ENCODE data around the gene ZNF282. TPM values are rescaled to one million over a fixed set of nuclear protein-coding genes. Genes with fewer than 3 reads are reported as not detected.
"Not testable (repeated sequence)": the region's sequence is repeated elsewhere in the genome, so short reads cannot be mapped to it uniquely, and the experiment has no call there.

Gene ZNF282
- total RNA-seq, 1 donor, result 15.5 TPM

DNA sequence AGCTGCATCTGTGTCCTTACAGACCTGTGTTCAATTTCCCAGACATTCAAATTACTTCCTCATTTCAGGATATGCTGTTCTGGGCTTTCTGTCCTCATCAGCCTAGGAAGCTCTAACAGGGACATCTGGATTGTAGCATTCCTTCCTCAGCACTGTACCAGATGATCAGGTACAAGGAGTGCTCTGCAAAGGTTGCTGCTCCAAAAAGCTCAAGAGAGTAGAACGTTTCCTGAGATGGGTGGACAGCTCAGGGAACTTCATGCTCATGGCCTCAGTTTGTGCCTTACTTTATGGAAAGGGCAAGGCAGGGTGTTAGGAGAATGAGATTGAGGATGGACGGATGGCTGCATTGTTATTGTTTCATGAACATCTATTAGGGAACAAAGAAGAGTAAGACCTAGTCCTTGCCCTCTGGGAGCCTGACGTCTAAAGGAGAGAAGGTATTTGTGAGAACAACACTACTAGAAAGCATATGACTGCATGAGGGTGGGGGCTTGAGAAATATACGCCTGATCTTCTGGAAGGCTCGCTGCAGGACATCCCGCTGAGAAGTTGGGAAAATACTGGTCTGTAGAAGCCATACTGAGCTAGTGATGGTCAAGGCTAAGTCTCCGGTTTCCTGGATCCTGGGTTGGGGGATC, 33.6 kb downstream of the ZNF282 start:
- DNase-seq (ENCODE audit: low read depth), result no peak

DNA sequence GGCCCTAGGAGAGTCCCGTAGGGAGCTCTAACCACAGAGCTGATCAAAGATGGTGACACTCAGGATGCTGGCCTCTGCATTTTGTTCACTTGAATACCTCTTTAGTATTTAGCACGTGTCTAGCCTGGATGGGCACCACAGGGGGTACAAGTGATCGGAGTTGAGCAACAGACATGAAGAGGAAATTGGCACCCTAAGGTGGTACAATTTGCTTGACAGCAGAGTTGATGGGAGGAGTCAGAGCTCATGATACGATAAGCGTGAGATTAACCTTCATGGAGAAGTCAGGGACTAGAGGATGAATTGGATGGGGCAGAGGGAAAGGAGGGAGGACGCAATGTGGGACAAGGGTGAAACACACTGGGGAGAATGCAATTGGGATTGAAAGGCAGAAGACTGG, 34.2 kb downstream of the ZNF282 start:
- H3K4me3 ChIP-seq (ENCODE audit: low read depth, low read length), result no peak overlapping the region
- TF ChIP-seq, protein P1, sequence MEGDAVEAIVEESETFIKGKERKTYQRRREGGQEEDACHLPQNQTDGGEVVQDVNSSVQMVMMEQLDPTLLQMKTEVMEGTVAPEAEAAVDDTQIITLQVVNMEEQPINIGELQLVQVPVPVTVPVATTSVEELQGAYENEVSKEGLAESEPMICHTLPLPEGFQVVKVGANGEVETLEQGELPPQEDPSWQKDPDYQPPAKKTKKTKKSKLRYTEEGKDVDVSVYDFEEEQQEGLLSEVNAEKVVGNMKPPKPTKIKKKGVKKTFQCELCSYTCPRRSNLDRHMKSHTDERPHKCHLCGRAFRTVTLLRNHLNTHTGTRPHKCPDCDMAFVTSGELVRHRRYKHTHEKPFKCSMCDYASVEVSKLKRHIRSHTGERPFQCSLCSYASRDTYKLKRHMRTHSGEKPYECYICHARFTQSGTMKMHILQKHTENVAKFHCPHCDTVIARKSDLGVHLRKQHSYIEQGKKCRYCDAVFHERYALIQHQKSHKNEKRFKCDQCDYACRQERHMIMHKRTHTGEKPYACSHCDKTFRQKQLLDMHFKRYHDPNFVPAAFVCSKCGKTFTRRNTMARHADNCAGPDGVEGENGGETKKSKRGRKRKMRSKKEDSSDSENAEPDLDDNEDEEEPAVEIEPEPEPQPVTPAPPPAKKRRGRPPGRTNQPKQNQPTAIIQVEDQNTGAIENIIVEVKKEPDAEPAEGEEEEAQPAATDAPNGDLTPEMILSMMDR (IDR thresholded peaks at IDR 0.05; ENCODE audit: insufficient read depth, low read length), result no peak
- DNase-seq (ENCODE audit: low read depth), result no peak

More for the DNA sequence above, 33.6 kb downstream of the ZNF282 start:
- no peak overlapping the region for H3K4me3 ChIP-seq (ENCODE audit: low read depth, low read length)
- TF ChIP-seq, protein P1 (IDR thresholded peaks at IDR 0.05; ENCODE audit: insufficient read depth, low read length), result no peak

DNA sequence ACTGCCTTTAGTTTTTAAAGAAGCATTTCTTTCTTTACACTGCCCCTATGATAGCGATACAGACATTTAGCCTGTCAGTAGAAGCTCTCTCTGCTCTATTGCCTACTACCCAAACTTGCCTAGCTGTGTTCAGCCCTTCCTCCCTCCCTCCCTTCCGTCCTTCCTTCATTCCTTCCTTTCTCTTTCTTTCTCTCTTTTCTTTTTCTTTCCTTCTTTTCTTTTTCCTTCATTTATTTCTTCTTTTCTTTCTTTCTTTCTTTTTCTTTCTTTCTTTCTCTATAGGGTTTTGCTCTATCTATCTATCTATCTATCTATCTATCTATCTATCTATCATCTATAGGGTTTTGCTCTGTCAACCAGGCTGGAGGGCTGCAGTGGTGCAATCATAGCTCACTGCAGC, 37.0 kb downstream of the ZNF282 start:
- no peak overlapping the region for H3K4me3 ChIP-seq (ENCODE audit: low read depth, low read length)
- TF ChIP-seq, protein P1 (IDR thresholded peaks at IDR 0.05; ENCODE audit: insufficient read depth, low read length), result no peak
- DNase-seq (ENCODE audit: low read depth), result no peak

DNA sequence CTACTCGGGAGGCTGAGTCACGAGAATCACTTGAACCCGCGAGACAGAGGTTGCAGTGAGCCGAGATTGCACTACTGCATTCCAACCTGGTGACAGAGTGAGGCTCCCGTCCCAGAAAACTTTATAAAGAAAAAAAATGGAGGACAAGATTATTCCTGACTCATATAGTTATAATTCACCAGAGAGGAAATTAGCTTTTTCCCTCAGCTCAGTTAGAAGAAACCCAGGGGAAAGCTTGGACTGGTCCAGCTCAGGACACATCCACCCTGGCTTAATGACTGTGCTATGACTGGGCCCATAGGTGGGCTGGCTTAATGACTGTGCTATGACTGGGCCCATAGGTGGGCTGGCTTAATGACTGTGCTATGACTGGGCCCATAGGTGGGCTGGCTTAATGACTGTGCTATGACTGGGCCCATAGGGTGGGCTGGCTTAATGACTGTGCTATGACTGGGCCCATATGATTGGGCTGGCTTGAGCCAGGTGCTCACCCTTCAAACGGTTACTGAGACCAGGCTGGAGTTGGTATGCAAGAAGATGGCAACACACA, 38.4 kb downstream of the ZNF282 start:
- DNase-seq (ENCODE audit: low read depth), result peak; percentile 88
- not testable (repeated sequence) for H3K4me3 ChIP-seq (ENCODE audit: low read depth, low read length)

DNA sequence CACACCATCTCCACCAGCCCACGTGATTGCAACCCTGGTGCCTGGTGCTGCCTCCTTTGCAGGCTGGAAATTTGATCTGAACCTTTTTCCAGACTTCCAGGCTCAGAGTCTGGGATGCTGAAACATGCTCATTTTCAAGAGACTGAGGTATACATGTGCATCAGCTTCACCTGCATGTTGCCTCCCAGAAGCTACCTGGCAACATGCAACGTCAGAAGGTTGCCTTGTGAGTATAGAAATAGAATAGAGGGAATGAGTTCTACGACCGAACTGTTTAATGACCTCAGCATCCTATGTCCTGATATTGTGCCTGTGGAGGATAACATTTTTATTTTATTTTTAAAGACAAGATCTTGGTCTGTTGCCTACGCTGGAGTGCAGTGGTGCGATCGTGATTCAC, 42.2 kb downstream of the ZNF282 start:
- TF ChIP-seq, protein P1 (IDR thresholded peaks at IDR 0.05; ENCODE audit: insufficient read depth, low read length), result no peak
- H3K4me3 ChIP-seq (ENCODE audit: low read depth, low read length), result no peak overlapping the region
- no peak for DNase-seq (ENCODE audit: low read depth)

DNA sequence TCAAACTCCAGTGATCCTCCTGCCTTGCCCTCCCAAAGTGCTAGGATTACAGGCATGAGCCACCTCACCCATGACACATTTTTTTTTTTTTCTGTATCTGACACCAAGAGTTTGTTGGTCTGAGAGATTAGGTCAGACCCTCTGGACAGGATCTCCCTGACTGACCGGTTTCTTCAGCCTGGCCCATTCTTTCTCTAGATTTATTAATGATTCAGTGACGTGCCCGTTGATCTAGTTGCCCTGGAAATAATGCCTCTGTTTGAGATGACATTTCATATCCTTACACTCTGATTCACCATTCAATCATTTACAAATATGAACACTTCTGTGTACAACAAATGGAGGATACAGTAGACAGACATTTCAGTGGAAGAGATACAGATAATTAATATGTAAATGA, 42.7 kb downstream of the ZNF282 start:
- TF ChIP-seq, protein P1 (IDR thresholded peaks at IDR 0.05; ENCODE audit: insufficient read depth, low read length), result no peak
- DNase-seq (ENCODE audit: low read depth), result no peak
- H3K4me3 ChIP-seq (ENCODE audit: low read depth, low read length), result no peak overlapping the region

DNA sequence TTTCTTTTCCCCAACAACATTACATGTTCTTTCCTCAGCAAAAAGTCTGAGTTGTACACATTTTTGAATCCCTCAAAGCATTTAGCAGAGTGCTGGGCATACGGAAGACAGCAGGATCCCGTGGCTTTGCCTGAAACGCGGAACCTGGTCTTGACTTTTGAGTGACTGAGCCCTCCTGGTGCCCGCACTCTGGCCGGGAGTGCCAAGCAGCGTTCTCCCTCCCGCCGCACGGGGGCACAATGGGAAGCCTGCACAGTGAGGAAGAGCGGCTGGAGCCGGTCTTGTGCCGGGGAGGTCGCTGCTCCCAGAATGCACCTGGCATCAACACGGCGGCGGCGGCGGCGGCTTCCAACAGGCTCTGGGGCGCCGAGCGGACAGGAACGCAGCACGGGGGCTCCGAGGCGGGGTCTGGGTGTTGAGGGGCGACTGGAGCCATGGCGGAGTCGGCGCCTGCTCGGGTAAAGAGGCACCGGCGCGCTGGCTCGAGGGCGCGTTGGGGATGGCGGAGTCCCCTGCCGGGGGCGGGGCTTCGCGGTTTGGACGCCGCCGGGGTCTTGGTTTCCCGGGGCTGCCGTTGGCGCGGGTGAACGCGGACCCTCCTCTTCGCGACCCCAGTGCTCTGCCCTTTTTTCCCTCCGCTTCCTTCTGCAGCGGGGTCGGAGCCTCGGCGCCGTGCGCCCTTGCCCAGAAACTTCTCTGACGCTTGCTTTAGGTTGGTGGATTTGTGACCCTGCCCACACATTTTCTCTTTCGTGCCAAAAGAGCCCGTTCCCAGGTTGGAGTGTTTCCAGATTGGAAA, 44.2 kb downstream of the ZNF282 start, which contains the start of gene ZNF212:
Gene ZNF212 (plus strand): TSS at position 307 of the 799 bp plus-strand sequence. CDS start 128 bp downstream, at position 435.
- DNase-seq (ENCODE audit: low read depth), result peak; percentile 78
- H3K4me3 ChIP-seq (ENCODE audit: low read depth, low read length), result peak within 1 kb of the TSS; percentile 92
- TF ChIP-seq, protein P1 (IDR thresholded peaks at IDR 0.05; ENCODE audit: insufficient read depth, low read length), result peak; percentile 92

All from fibroblast of the aortic adventitia (primary cell).